ENCODE measurements around the gene ADPRM.

- TF ChIP-seq CTCF (IDR thresholded peaks at IDR 0.05) (no peak), ZFX (IDR thresholded peaks at IDR 0.05; ENCODE audit: borderline replicate concordance) (no peak)
Measured at GRCh38 chr17:10756619-10757018, 59.2 kb downstream of the ADPRM start.
